ENCODE measurements around the gene VEZT.
"Not testable (repeated sequence)": the region's sequence is repeated elsewhere in the genome, so short reads cannot be mapped to it uniquely, and the experiment has no call there.

Gene VEZT

DNA sequence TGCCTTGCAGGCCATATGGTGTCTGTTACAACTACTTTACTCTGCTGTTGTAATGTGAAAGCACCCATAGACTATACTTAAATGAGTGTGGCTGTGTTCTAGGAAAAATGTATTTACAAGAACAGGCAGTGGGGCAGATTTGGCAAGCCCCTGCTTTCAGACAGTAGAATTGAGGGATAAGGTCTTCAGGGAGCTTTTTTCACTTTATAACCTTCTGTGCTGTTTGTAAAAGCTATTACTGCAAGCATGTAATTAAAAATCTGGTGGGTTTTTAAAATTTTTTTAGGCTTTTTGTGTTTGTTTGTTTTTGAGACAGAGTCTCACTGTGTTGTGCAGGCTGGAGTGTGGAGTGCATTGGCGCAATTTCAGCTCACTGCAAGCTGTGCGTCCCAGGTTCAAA is 73.9 kb downstream of the VEZT start:
- Histone ChIP-seq H2AFZ (ENCODE audit: low read depth, low read length) (no peak overlapping the region), H3K36me3 (ENCODE audit: insufficient read depth, low read length) (peaks cover 60% of the 10 kb centered on the region), H3K27me3 (ENCODE audit: insufficient read depth, low read length) (no peaks in the 10 kb centered on the region), H3K4me3 (ENCODE audit: low read length) (no peak overlapping the region), H3K9me3 (ENCODE audit: low read length) (no peaks in the 10 kb centered on the region), H3K4me1 (ENCODE audit: insufficient read depth, low read length) (no peaks in the 10 kb centered on the region)

- Histone ChIP-seq H3K4me1 (ENCODE audit: insufficient read depth, low read length) (no peaks in the 10 kb centered on the region), H3K4me3 (ENCODE audit: low read length) (no peak overlapping the region), H3K9me3 (ENCODE audit: low read length) (no peaks in the 10 kb centered on the region), H3K36me3 (ENCODE audit: insufficient read depth, low read length) (peaks cover 65% of the 10 kb centered on the region), H3K27me3 (ENCODE audit: insufficient read depth, low read length) (no peaks in the 10 kb centered on the region), H2AFZ (ENCODE audit: low read depth, low read length) (no peak overlapping the region)
Measured at GRCh38 chr12:95298916-95299315, 81.3 kb downstream of the VEZT start.

DNA sequence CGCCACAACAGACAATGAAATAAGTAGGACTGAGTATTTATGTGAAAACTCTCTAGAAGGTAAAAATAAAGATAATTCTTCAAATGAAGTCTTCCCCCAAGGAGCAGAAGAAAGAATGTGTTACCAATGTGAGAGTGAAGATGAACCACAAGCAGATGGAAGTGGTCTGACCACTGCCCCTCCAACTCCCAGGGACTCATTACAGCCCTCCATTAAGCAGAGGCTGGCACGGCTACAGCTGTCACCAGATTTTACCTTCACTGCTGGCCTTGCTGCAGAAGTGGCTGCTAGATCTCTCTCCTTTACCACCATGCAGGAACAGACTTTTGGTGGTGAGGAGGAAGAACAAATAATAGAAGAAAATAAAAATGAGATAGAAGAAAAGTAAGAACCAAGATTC is 82.7 kb downstream of the VEZT start:
- no peak overlapping the region for H2AFZ ChIP-seq (ENCODE audit: low read depth, low read length)
- no peaks in the 10 kb centered on the region for H3K4me1 ChIP-seq (ENCODE audit: insufficient read depth, low read length)
- no peaks in the 10 kb centered on the region for H3K9me3 ChIP-seq (ENCODE audit: low read length)
- no peaks in the 10 kb centered on the region for H3K27me3 ChIP-seq (ENCODE audit: insufficient read depth, low read length)
- no peak overlapping the region for H3K4me3 ChIP-seq (ENCODE audit: low read length)
- H3K36me3 ChIP-seq (ENCODE audit: insufficient read depth, low read length): peaks cover 64% of the 10 kb centered on the region

DNA sequence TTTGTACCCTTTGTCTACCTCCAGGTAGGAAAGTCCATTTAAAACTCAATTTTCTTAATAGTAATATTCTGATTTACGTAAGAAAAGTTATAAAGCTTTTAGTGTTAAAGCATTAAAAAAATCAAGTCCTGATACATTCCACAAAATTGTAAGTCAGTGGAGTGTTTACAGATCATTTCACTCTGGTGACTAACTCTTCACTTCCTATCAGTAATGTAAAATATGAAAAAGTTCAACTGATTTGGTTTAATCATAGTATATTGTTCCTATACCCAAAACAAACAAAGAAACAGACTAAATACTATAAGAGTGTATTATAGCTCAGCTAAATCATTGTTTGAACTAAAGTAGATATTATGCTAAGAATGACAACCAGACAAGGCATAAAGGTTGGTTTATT is 85.9 kb downstream of the VEZT start:
- H3K9me3 ChIP-seq (ENCODE audit: low read length): peaks cover 3% of the 10 kb centered on the region
- H3K27me3 ChIP-seq (ENCODE audit: insufficient read depth, low read length): no peaks in the 10 kb centered on the region
- H3K4me1 ChIP-seq (ENCODE audit: insufficient read depth, low read length): no peaks in the 10 kb centered on the region
- H2AFZ ChIP-seq (ENCODE audit: low read depth, low read length): no peak overlapping the region
- H3K36me3 ChIP-seq (ENCODE audit: insufficient read depth, low read length): peaks cover 61% of the 10 kb centered on the region
- no peak overlapping the region for H3K4me3 ChIP-seq (ENCODE audit: low read length)

GRCh38 chr12:95304673-95305198 is 87.1 kb downstream of the VEZT start:
- no peaks in the 10 kb centered on the region for H3K4me1 ChIP-seq (ENCODE audit: insufficient read depth, low read length)
- H3K27me3 ChIP-seq (ENCODE audit: insufficient read depth, low read length): no peaks in the 10 kb centered on the region
- no peak overlapping the region for H2AFZ ChIP-seq (ENCODE audit: low read depth, low read length)
- H3K4me3 ChIP-seq (ENCODE audit: low read length): no peak overlapping the region
- peaks cover 3% of the 10 kb centered on the region for H3K9me3 ChIP-seq (ENCODE audit: low read length)
- peaks cover 61% of the 10 kb centered on the region for H3K36me3 ChIP-seq (ENCODE audit: insufficient read depth, low read length)

DNA sequence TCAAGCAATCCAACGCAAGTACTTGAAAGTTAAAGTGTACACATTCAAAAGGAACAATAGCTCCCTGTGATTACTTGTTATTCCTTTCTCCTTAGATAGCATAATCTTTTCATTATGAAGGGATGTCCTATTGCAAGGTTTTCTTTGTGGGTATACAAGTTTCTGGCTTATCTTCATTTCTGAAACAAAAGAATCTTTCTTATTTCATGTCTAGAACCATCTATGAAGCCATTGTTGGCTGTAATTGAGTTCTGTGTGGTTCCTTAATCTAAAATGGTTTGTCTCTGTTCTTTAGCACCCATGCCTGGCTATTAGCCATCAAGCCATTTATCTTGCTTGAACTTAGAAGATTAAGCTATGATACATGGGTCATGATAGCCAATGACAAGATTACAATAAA is 95.0 kb downstream of the VEZT start:
- no peak overlapping the region for H3K4me3 ChIP-seq (ENCODE audit: low read length)
- H3K36me3 ChIP-seq (ENCODE audit: insufficient read depth, low read length): peaks cover 23% of the 10 kb centered on the region
- H2AFZ ChIP-seq (ENCODE audit: low read depth, low read length): no peak overlapping the region
- H3K9me3 ChIP-seq (ENCODE audit: low read length): no peaks in the 10 kb centered on the region
- no peaks in the 10 kb centered on the region for H3K4me1 ChIP-seq (ENCODE audit: insufficient read depth, low read length)
- H3K27me3 ChIP-seq (ENCODE audit: insufficient read depth, low read length): no peaks in the 10 kb centered on the region

GRCh38 chr12:95314756-95315155 is 97.1 kb downstream of the VEZT start:
- not testable (repeated sequence) for H3K4me3 ChIP-seq (ENCODE audit: low read length)

DNA sequence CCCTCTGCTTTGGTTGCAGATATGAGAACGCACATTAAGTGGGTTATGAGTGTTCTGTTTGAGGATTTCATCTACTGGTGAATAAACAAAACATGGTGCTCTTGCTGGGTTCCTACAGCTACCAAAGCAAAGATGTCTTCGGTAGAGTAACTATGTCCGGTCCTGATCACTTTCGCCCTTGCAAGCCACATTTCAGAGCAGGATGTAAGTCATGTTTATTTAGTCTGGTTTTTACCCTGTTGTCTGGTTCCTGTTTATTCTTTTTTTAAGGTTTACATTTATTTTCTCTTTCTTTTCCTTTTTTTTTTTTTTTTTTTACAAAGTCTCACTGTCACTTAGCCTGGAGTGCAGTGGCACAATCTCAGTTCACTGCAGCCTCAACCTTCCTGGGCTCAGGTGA is 99.2 kb downstream of the VEZT start:
- no peaks in the 10 kb centered on the region for H3K36me3 ChIP-seq (ENCODE audit: insufficient read depth, low read length)
- H3K4me3 ChIP-seq (ENCODE audit: low read length): no peak overlapping the region
- no peaks in the 10 kb centered on the region for H3K27me3 ChIP-seq (ENCODE audit: insufficient read depth, low read length)
- H2AFZ ChIP-seq (ENCODE audit: low read depth, low read length): no peak overlapping the region
- no peaks in the 10 kb centered on the region for H3K4me1 ChIP-seq (ENCODE audit: insufficient read depth, low read length)
- H3K9me3 ChIP-seq (ENCODE audit: low read length): no peaks in the 10 kb centered on the region

More at GRCh38 chr12:95314756-95315155, 97.1 kb downstream of the VEZT start:
- not testable (repeated sequence) for H3K9me3 ChIP-seq (ENCODE audit: low read length); H2AFZ ChIP-seq (ENCODE audit: low read depth, low read length); H3K27me3 ChIP-seq (ENCODE audit: insufficient read depth, low read length); H3K4me1 ChIP-seq (ENCODE audit: insufficient read depth, low read length); H3K36me3 ChIP-seq (ENCODE audit: insufficient read depth, low read length)

GRCh38 chr12:95318071-95318545 is 100.5 kb downstream of the VEZT start:
- Histone ChIP-seq H3K36me3 (ENCODE audit: insufficient read depth, low read length) (no peaks in the 10 kb centered on the region), H3K27me3 (ENCODE audit: insufficient read depth, low read length) (no peaks in the 10 kb centered on the region), H3K9me3 (ENCODE audit: low read length) (no peaks in the 10 kb centered on the region), H3K4me1 (ENCODE audit: insufficient read depth, low read length) (no peaks in the 10 kb centered on the region), H3K4me3 (ENCODE audit: low read length) (no peak overlapping the region), H2AFZ (ENCODE audit: low read depth, low read length) (no peak overlapping the region)

GRCh38 chr12:95319694-95320331 is 102.2 kb downstream of the VEZT start:
- Histone ChIP-seq H2AFZ (ENCODE audit: low read depth, low read length) (no peak overlapping the region), H3K27me3 (ENCODE audit: insufficient read depth, low read length) (no peaks in the 10 kb centered on the region), H3K4me1 (ENCODE audit: insufficient read depth, low read length) (no peaks in the 10 kb centered on the region), H3K4me3 (ENCODE audit: low read length) (no peak overlapping the region), H3K9me3 (ENCODE audit: low read length) (no peaks in the 10 kb centered on the region), H3K36me3 (ENCODE audit: insufficient read depth, low read length) (no peaks in the 10 kb centered on the region)

DNA sequence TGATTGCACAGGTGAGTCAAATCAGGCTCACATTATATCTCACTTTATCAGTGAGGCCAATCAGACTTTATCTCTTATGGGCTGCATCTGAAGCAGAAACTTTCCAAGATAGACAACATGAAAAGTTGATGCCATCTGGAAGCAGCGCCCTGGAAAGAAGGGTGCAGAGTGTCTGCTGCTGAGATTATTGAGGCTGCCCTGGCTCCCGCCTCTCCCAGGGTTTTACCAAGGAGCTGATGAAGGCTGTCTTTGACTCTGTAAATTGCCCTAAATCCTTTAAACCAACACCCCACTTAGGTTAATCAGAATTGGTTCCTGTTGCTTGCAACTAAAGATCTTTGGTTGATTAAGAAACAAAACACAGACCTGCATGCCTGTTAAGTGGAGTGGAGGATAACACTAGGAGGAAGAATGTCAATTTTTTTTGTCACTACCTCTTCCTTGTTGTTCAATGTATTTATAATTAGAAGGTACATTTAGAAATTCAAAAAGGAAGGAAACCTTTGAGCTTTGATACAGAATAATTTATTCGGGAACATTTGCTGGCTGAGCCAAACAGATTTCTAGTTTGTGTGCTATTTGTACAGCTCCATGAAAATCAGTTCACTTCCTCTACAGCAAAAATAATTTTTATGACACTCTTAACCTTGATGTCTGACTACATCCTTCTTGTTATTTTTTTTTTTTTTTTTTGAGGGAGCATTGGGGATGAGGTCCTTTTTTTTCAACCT is 104.1 kb downstream of the VEZT start:
- Histone ChIP-seq H3K27me3 (ENCODE audit: insufficient read depth, low read length) (no peaks in the 10 kb centered on the region), H3K36me3 (ENCODE audit: insufficient read depth, low read length) (no peaks in the 10 kb centered on the region), H2AFZ (ENCODE audit: low read depth, low read length) (no peak overlapping the region), H3K9me3 (ENCODE audit: low read length) (no peaks in the 10 kb centered on the region), H3K4me1 (ENCODE audit: insufficient read depth, low read length) (no peaks in the 10 kb centered on the region), H3K4me3 (ENCODE audit: low read length) (no peak overlapping the region)

DNA sequence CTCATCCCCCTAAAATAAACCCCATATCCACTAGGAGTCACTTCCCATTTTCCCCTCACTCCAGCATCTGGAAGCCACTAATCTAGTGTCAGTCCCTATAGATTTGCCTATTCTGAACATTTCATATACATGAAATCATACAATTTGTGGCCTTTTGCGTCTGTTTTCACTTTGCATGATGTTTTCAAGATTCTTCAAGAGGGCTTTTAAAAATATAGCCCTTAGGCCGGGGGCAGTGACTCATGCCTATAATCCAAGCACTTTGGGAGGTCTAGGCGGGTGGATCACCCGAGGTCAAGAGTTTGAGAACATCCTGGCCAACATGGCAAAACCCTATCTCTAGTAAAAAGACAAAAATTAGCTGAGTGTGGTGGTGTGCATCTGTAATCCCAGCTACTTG is 104.7 kb downstream of the VEZT start:
- Histone ChIP-seq H3K36me3 (ENCODE audit: insufficient read depth, low read length) (no peaks in the 10 kb centered on the region), H3K4me1 (ENCODE audit: insufficient read depth, low read length) (no peaks in the 10 kb centered on the region), H3K4me3 (ENCODE audit: low read length) (no peak overlapping the region), H2AFZ (ENCODE audit: low read depth, low read length) (no peak overlapping the region), H3K27me3 (ENCODE audit: insufficient read depth, low read length) (no peaks in the 10 kb centered on the region), H3K9me3 (ENCODE audit: low read length) (no peaks in the 10 kb centered on the region)

DNA sequence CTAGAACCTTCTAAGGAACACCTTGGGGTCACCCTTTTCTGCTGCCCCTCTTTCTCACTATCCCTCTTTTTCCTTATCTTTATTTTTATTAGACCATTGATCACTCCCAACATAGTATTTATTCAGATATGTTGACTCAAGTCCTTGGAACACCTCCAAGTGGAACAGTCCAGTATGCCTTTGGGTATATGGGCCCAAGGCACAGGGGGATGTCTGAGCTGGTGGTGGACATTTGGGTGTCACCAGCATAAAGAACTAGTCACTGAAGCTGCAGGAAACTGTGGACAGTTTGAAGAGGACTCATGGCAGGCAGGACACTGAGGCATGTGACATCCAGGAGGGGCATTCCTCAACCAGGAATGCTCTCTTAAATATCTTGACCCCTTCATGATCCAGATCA is 105.6 kb downstream of the VEZT start:
- no peaks in the 10 kb centered on the region for H3K4me1 ChIP-seq (ENCODE audit: insufficient read depth, low read length)
- no peaks in the 10 kb centered on the region for H3K27me3 ChIP-seq (ENCODE audit: insufficient read depth, low read length)
- no peak overlapping the region for H2AFZ ChIP-seq (ENCODE audit: low read depth, low read length)
- H3K36me3 ChIP-seq (ENCODE audit: insufficient read depth, low read length): no peaks in the 10 kb centered on the region
- H3K4me3 ChIP-seq (ENCODE audit: low read length): no peak overlapping the region
- no peaks in the 10 kb centered on the region for H3K9me3 ChIP-seq (ENCODE audit: low read length)

All from neuron (in vitro differentiated cells).